Left ventricle myocardium inferior (tissue), 1 donor: ENCODE measurements around the gene CTNNB1. TPM values are rescaled to one million over a fixed set of nuclear protein-coding genes. Genes with fewer than 3 reads are reported as not detected.

Experiments
- DNase-seq: peaks from one replicate; pipeline ENCODE4 v3.0.0-alpha.2; 2020
- H3K27ac ChIP-seq: fragments of 200-600 bp; replicated peaks from 2 replicates; pipeline ENCODE4 v1.8.0; 2021
- H3K27me3 ChIP-seq: fragments of 200-600 bp; 2 replicates; pipeline ENCODE4 v1.8.0; 2021; ENCODE audit warnings: low read depth
- H3K36me3 ChIP-seq: fragments of 200-600 bp; 2 replicates; pipeline ENCODE4 v1.8.0; 2021
- H3K4me1 ChIP-seq: fragments of 200-600 bp; 2 replicates; pipeline ENCODE4 v1.8.0; 2021
- H3K4me3 ChIP-seq: fragments of 200-600 bp; 2 replicates; pipeline ENCODE4 v1.8.0; 2021; ENCODE audit warnings: mild to moderate bottlenecking, moderate library complexity
- H3K9me3 ChIP-seq: fragments of 200-600 bp; replicated peaks from 2 replicates; pipeline ENCODE4 v1.8.0; 2021
- intact Hi-C: fragments of 100-400 bp; cut with micrococcal nuclease; formaldehyde crosslinking; loops from one replicate; pipeline ENCODE4 v1.11.0; 2022
- total RNA-seq: library from RNA; stranded (reverse); fragmentation: NEBNext Ultra II Directional; extraction: Animal tissue kit (Norgen Biotek cat#: 25700); gene quantifications from one replicate; pipeline ENCODE4 v1.2.1, GENCODE V29; 2021
- TF ChIP-seq, protein P1 (sequence below): fragments of 200-600 bp; IDR thresholded peaks from 2 replicates; pipeline ENCODE4 v1.8.0; 2021; ENCODE audit warnings: antibody characterized with exemption, mild to moderate bottlenecking, borderline replicate concordance
- donor health status: DM: no; HTN: yes; CAD: no; lungs with severe emphysema.

CTNNB1 gene
- total RNA-seq, 1 donor from 2014 or later = 164 TPM

DNA sequence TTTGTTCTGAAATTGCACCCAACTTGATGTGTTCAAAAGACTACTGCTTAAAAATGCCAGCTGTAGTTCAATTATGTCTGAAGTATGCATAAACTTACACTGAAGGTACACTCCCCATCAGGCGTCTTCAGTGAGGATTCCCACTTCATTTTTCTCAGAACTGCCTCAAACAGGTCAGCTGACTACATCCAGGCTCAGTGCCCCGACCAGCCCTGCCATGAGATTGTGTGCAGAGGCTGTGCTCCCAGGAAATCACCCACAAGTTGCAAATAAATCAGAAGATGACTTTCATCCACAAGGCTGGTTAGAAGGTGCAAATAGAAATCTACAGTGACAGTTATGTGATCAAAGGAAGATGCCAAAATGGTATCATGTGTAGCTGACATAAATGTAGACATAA is 51.5 kb downstream of the CTNNB1 start:
- TF ChIP-seq, protein P1, sequence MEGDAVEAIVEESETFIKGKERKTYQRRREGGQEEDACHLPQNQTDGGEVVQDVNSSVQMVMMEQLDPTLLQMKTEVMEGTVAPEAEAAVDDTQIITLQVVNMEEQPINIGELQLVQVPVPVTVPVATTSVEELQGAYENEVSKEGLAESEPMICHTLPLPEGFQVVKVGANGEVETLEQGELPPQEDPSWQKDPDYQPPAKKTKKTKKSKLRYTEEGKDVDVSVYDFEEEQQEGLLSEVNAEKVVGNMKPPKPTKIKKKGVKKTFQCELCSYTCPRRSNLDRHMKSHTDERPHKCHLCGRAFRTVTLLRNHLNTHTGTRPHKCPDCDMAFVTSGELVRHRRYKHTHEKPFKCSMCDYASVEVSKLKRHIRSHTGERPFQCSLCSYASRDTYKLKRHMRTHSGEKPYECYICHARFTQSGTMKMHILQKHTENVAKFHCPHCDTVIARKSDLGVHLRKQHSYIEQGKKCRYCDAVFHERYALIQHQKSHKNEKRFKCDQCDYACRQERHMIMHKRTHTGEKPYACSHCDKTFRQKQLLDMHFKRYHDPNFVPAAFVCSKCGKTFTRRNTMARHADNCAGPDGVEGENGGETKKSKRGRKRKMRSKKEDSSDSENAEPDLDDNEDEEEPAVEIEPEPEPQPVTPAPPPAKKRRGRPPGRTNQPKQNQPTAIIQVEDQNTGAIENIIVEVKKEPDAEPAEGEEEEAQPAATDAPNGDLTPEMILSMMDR = no peak
- Histone ChIP-seq H3K27ac (no peak overlapping the region), H3K4me3 (no peak overlapping the region), H3K27me3 (no peaks in the 10 kb centered on the region), H3K36me3 (no peaks in the 10 kb centered on the region), H3K4me1 (peaks cover 26% of the 10 kb centered on the region), H3K9me3 (no peaks in the 10 kb centered on the region)
- intact Hi-C loops = no loop called here
- DNase-seq = no peak

GRCh38 chr3:41251593-41251992 is 52.3 kb downstream of the CTNNB1 start:
- Histone ChIP-seq H3K36me3 (no peaks in the 10 kb centered on the region), H3K9me3 (no peaks in the 10 kb centered on the region), H3K4me3 (no peak overlapping the region), H3K4me1 (peaks cover 23% of the 10 kb centered on the region), H3K27ac (no peak overlapping the region), H3K27me3 (no peaks in the 10 kb centered on the region)
- TF ChIP-seq, protein P1 = no peak
- no peak for DNase-seq
- intact Hi-C loops = no loop called here

DNA sequence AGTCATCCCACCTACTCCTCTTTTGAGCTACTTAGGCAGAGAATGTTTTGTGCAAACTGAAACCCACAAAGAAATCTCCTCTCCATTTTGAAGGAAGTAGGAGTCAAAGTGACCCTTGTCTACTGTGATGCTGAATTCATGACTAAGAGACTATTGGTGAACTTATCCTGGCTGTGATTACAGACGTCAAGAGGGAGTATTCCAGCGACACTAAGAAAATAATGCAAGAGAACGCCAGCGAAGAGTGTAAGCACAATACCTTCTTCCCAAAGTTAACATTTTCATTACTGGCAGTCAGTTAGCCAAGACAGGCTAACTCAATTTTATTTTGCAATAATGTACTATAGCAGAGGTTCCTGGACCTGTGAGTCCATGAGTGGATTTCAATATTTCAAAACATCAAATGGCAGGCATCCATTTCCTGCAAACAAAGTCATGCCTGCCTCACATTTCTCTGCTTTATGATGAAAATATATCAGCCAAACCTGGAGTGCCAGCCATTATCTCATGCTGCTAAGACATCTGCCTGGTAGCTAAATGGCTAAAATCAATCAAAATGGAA is 59.0 kb downstream of the CTNNB1 start:
- no peaks in the 10 kb centered on the region for H3K36me3 ChIP-seq
- no peak for DNase-seq
- intact Hi-C loops = no loop called here
- H3K9me3 ChIP-seq = no peaks in the 10 kb centered on the region
- H3K4me1 ChIP-seq = no peaks in the 10 kb centered on the region
- TF ChIP-seq, protein P1 = no peak
- no peak overlapping the region for H3K4me3 ChIP-seq
- H3K27ac ChIP-seq = no peak overlapping the region
- no peaks in the 10 kb centered on the region for H3K27me3 ChIP-seq

DNA sequence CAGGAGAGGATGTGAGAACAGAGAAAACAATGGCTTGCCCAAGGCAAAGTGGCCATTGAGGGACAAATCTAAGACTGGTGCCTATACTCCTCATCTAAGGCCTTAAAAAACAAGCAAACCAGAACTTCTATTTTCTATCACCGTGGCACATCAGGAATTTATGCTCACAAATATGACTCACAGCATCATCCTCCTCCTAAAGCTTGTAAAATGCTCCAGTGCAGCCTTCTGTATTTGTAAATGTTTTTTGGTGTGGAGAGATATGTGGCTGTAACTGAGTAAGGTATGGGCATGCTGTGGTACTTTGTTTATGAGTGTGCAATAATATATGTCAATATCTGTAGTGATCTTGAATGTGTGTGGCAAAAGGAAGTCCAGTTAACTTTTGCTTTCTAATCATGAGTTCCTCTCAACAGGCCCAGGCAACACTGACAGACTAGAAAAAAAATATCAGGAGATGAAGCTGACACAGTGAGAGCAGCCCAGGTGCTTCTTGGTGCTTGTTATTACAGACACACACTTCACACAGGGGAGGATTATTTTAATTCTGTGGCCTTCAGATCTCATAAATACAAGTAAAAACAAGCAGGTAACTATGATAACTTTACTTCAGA is 60.3 kb downstream of the CTNNB1 start:
- DNase-seq = no peak
- TF ChIP-seq, protein P1 = no peak
- intact Hi-C loops = no loop called here
- Histone ChIP-seq H3K4me3 (no peak overlapping the region), H3K4me1 (no peaks in the 10 kb centered on the region), H3K27me3 (no peaks in the 10 kb centered on the region), H3K36me3 (no peaks in the 10 kb centered on the region), H3K27ac (no peak overlapping the region), H3K9me3 (no peaks in the 10 kb centered on the region)

DNA sequence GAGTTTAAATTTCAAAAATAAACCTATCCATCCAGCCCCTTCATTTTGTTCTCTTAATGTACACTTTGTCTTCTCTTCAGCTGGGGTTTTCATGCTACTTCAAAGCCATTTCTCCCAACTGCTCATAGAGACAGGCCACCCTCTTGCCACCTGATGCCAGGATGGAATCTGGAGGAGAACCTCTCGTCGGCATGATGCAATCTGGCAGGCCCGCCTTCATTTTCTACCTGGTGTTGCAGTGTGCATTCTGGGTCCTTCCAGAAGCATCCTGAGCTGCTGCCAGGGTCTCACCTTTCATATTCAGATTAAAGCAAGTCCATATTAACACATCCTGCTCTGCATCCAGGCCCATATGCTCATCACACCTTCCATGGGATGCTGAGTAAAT is 60.8 kb downstream of the CTNNB1 start:
- TF ChIP-seq, protein P1 = no peak
- H3K4me1 ChIP-seq = no peaks in the 10 kb centered on the region

More for the DNA sequence above, 60.8 kb downstream of the CTNNB1 start:
- intact Hi-C loops = no loop called here
- no peaks in the 10 kb centered on the region for H3K27me3 ChIP-seq
- no peak overlapping the region for H3K4me3 ChIP-seq
- no peak for DNase-seq
- H3K36me3 ChIP-seq = no peaks in the 10 kb centered on the region
- H3K9me3 ChIP-seq = no peaks in the 10 kb centered on the region
- no peak overlapping the region for H3K27ac ChIP-seq
